Subcutaneous adipose tissue (tissue), 4 donors: ENCODE results near the gene TFAP2B. TPM values are rescaled to one million over a fixed set of nuclear protein-coding genes. Genes with fewer than 3 reads are reported as not detected.

ENCODE experiments used
- total RNA-seq, 4 donors: library from RNA; depleted of rRNA; stranded (reverse); fragments of >200 nt; gene quantifications; one replicate each; pipeline ENCODE4 v1.1.0, GENCODE V29; 2016
- TF ChIP-seq, protein P1 (sequence below): fragments of 450-650 bp; IDR thresholded peaks from one replicate; pipeline ENCODE4 v1.5.1; 2016; ENCODE audit warnings: low read depth, mild to moderate bottlenecking, control low read depth, antibody characterized with exemption, moderate library complexity

The TFAP2B gene
- total RNA-seq, 4 donors from 2014 or later, result not detected

DNA sequence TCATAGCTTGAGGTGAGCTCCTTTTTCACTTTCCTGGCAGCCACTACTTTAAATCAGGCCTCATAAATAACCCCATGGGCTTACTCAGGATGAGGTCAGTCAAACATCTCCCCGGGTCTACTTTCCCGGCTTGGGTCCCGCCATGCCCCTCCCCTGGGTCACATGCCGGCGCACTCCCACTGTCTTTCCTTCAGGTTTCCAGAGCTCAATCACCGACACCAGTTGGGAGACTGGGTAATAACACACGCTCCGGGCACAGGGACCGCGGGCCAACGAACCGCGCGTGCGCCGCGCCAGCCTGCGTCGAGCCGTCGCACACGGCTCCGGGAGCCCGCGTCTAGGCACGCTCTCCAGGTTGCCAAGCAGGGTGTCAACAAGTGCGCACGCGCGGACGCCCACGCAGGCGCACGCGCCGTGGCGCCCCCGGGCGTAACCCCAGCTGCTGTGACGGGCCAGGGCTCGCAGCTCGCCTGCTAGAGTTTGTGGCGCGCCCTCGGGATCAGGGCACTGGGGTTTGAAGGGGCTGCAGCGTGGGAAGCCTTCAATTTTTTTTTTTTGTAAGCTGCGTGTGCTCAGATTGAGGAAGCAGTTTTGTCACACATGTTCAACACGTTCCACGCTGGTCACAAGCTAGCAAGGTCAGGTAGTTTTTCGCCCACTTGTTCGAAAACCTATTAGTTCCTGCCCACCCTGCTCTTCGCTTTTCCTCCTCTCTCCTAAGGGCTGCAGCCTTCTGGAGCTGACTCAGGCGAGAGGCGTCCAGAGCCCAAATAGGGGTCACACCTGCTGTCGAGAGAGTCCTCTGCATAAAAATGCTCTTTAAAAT, 31.8 kb downstream of the TFAP2B start:
- TF ChIP-seq, protein P1, sequence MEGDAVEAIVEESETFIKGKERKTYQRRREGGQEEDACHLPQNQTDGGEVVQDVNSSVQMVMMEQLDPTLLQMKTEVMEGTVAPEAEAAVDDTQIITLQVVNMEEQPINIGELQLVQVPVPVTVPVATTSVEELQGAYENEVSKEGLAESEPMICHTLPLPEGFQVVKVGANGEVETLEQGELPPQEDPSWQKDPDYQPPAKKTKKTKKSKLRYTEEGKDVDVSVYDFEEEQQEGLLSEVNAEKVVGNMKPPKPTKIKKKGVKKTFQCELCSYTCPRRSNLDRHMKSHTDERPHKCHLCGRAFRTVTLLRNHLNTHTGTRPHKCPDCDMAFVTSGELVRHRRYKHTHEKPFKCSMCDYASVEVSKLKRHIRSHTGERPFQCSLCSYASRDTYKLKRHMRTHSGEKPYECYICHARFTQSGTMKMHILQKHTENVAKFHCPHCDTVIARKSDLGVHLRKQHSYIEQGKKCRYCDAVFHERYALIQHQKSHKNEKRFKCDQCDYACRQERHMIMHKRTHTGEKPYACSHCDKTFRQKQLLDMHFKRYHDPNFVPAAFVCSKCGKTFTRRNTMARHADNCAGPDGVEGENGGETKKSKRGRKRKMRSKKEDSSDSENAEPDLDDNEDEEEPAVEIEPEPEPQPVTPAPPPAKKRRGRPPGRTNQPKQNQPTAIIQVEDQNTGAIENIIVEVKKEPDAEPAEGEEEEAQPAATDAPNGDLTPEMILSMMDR, result no peak

DNA sequence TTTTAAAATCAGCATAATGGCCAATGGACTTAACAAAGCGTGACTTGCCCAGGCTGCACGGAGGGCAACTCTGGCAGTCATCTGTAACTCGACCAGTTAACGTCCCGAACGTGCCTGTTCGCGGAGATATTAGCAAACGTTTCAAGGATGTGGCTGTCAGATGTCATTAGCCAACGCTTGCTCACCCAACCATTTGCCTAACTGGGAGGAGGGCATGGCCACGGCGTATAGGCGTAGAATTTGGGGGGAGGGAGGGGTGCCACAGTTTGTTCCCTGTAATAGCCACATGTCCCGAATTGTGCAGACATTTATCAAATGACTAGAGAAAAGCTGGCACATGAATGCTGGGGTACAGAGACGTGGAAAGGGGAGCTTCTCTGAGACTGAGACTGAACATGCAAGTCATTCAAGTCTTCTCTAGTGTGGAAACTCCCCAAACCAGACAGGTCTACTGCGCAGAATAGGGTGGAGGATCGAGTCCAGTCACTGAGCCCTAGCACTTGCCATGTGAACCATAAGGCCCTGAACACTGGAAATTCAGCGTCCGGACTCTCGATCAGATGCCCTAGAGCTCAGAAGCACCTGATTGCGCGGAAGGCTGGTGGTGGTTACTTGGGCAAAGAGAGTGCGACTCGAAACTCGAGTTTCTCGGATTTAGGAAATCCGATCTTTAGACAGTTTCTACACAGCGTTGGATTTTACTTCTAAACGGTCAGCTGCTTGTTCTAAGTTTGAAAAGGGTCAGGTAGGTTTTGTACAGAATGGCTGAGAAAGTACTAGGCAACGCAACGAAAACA, 32.6 kb downstream of the TFAP2B start:
- TF ChIP-seq, protein P1, result no peak

DNA sequence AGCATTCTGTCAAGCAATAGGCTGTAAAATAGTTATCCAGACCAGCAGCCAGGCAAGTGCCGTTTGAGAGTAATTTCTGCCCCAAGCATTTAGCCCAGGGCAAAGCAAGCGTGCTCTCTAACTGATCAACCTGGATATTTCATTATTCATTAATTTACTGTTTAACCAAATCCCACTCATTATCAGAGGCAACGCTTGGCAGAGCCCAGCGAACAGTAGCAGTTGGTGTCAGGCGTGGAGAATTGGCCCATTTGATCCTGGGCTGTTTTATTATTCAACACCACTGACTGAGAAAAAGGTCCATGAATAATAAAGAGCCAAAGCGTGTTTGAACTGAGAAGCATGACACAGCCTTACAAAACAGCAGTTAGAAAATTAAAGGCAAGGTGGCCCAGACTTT, 35.3 kb downstream of the TFAP2B start:
- TF ChIP-seq, protein P1, result no peak

DNA sequence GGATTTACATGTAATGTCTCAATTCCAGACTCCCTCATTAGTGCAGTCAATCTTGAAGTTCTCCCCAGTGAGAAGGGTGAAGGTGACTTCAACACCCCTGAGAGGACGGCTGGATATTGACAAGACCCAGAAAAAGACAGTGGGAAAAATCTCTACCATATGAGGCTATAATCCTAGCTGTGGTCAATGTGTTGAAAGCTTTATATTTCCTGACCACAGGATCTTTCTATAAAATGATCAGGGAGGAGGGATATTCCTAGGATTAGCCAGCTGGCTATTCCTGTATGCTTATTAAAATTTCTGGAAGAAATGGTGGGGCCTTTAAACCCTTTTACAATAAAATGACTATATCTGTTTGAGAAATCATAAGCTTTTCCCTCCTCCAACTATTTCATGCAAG, 43.0 kb downstream of the TFAP2B start:
- TF ChIP-seq, protein P1, result no peak

DNA sequence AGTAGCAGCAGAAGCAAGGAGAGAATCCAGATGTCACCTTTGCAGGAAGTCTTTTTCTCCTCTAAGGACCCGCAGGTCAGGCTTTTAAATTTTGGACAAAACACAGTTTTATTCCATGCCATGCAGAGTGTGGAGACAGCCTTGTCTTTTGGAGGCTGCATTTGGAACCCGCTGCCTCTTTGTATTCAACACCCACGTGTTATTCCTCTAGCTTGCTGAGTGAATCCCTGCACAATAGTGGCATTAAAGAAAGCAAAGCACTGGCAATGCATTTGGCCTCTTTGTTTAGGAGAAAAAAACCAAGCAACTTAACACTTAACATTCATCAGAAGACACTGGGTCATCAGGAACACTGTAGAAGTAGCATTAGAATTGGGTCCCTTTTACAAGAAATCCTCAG, 43.5 kb downstream of the TFAP2B start:
- TF ChIP-seq, protein P1, result no peak

DNA sequence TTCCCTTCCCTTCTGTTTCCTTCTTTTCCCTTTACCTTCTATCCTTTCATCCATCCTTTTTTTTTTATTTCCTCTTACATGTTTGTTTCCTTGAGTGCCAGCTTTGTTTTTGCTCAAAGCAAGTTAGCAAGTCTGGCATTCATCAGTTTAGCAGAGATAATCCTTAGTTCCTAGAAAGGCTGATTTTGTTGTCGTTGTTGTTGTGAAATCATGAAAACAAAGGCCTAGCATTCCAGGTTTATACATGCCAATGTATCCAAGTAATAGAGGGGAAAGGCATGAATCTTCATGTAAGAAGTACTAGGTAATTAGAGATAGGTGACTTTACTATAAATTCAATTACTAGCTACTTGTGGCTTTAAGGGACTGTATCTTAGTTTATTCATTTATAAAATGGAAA, 45.9 kb downstream of the TFAP2B start:
- TF ChIP-seq, protein P1, result no peak

DNA sequence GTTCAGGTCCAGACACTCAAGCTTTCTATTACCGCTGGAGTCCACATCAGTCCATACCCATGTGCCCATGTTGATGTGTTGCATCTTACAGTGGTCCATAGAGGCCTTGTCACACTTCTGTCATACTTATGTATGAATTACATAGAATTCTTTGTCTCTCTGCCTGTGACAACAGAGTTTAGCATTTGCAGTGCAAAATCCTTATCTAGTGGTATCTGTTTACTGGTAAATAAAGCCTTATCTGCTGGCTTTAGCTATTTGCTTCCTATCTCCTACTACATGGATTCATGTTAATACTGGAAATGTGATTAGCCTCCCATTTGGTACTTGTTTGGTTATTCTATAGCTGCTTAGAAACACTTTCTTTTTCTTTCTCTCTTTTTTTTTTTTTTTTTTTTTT, 49.8 kb downstream of the TFAP2B start:
- TF ChIP-seq, protein P1, result no peak
